HG02973 (cell line): ENCODE results near the gene MYLK.
"Not testable (repeated sequence)": the region's sequence is repeated elsewhere in the genome, so short reads cannot be mapped to it uniquely, and the experiment has no call there.

ENCODE experiments used
- ATAC-seq: cut with Tn5 transposase; IDR thresholded peaks from one replicate; pipeline ENCODE4 v1.9.1; 2021; ENCODE audit warnings: moderate library complexity; ENCODE audit not compliant: unreplicated experiment

Gene MYLK

DNA sequence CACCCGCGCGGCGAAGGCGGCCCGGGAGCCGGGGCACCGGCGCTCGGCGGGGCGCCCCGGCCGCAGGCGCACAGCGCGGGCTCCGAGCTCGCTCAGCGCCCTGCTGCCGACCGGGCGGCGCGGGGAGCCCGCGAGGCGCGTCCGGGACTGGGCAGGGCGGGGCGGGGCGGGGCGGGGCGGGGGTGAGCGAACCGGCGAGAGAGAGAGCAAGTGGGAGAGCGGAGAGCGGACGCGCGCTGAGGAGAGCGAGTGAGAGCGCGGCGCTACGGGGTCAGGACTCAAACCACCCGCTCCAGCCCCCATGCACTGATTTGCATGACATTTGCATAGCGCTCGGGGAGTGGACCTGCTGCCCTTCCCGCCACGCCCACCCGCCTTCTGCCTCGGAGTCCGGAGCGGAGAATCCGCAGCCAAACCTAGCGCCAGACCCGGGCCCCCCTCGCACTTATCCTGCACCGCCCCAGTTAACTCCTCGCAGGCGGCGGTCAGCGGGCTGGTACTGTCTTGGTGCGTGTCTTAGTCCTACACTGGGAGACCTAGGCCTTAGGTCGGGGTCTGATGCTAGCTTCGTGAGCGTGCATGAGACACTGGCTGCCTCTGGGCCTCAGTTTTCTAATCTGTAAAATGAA is at the start of gene MYLK:
Gene MYLK (minus strand): TSS at position 130 of the 629 bp plus-strand sequence. CDS start 90,491 bp downstream, outside the sequence.
- ATAC-seq = no peak

DNA sequence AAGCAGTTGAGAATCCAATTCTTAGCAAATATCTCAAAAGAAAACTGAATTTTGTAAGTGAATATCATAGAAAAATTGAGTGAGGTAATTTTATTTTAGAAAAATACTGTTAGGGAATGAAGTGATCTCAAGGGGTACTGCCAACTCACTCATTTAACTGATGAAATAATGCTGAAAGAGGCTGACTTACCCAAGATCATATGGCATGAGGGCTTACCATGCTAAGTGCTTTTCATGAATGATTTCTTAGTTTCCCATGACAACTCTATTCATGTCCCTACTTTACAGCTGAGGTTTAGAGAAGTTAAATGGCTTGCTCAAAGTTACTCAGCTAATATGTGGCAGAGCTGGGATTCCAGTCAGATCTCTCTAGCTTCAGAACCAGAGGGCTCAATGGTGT is 46.3 kb upstream of the MYLK start:
- no peak for ATAC-seq

GRCh38 chr3:123929325-123929724 is 45.2 kb upstream of the MYLK start:
- ATAC-seq = no peak

GRCh38 chr3:123926396-123926795 is 42.3 kb upstream of the MYLK start:
- ATAC-seq = no peak

GRCh38 chr3:123920868-123921267 is 36.7 kb upstream of the MYLK start:
- no peak for ATAC-seq

- no peak for ATAC-seq
Observed at GRCh38 chr3:123920383-123920782, 36.3 kb upstream of the MYLK start.

GRCh38 chr3:123919353-123919752 is 35.2 kb upstream of the MYLK start:
- no peak for ATAC-seq

DNA sequence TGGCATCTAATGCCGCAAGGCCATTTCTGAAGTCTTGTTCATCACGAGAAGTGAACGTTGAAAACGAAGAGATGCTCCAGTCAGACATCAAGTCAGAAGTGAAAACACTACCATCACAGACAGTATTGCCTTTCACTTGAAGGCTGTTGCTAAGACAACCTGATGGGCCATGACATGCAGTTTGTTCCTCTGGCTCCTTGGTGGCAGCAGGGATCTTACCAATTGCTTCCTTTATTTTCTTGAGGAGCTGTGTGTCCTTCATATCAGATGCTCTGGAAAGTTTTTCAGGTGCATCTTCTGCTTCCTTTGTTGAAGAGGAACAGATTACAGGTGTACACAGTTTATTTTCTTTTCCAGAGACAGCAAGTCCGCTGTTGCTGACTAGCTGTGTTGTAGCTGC is 30.7 kb upstream of the MYLK start:
- no peak for ATAC-seq

DNA sequence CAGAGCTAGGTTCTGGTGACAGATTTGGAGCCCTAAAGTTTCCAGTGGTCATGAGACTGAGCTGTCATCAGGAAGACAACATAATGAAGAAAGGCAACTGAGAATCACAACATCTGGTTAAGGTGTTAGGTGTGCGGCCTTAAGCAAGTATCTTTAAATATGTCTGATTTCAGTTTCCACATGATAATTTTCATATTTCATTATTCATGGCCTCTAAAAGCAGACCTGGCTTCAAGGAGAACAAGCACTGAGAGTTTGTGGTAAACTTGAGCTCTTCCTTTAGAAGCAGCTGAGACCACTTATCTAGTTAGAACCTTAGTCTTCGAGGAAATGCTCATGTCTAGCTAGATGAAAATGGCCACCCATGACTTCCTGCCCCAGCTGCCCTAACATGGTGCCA is 25.7 kb upstream of the MYLK start:
- ATAC-seq = peak; percentile 73

DNA sequence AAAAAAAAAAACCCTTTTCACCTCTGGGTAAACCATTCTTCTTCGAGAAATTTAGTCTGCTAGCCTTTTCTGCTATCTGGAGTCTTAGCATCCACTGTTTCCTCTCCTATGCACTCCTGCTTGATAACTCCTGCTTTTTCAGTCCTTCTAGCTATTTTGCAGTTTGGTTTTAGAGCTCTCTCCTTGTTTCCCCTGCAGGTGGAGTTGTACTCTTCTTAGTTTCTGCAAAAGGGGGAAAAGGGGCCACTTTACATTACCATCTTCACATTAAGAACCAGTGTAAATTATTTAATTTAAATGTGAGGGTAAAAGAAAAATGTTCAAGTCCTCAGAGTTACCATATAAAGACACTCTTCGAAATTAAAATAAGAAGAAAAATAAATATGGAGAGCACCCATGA is 23.6 kb upstream of the MYLK start:
- no peak for ATAC-seq

GRCh38 chr3:123899300-123899865 is 15.3 kb upstream of the MYLK start:
- no peak for ATAC-seq

DNA sequence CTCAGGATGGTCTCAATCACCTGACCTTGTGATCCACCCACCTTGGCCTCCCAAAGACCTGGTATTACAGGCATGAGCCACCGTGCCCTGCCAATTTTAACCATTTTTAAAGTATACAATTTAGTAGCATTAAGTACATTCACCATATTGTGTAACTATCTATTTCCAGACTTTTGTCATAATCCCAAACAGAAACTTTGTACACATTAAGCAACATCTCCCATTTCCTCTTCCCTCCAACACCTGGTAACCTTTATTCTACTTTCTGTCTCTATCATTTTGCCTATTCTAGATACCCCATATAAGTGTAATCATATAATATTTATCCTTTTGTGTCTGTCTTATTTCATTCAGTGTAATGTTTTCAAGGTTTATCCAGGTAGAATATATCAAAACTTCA is 8.9 kb upstream of the MYLK start:
- ATAC-seq = no peak

DNA sequence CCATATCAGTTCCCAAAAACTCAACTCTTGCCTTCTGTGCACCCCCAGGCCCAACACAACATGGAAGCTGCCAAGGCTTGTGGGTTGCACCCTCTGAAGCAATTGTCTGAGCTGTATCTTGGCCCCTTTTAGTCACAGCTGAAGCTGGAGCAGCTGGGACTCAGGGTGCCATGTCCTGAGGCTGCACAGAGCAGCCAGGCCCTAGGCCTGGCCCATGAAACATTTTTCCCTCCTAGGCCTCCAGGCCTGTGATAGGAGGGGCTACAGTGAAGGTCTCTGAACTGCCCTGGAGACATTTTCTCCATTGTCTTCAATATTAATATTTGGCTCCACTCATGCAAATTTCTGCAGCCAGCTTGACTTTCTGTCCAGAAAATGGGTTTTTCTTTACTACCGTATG is 8.1 kb upstream of the MYLK start:
- no peak for ATAC-seq

DNA sequence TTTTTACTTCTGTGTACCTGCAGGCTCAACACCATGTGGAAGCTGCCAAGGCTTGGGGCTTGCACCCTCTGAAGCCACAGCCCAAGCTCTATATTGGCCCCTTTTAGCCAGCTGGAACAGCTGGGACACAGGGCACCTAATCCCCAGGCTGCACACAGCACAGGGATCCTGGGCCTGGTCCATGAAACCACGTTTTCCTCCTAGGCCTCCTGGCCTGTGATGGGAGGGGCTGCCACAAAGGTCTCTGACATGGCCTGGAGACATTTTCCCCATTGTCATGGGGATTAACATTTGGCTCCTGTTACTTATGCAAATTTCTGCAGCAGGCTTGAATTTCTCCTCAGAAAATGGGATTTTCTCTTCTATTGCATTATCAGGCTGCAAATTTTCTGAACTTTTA is 6.9 kb upstream of the MYLK start:
- ATAC-seq = not testable (repeated sequence)

GRCh38 chr3:123890162-123890561 is 6.0 kb upstream of the MYLK start:
- ATAC-seq = not testable (repeated sequence)

DNA sequence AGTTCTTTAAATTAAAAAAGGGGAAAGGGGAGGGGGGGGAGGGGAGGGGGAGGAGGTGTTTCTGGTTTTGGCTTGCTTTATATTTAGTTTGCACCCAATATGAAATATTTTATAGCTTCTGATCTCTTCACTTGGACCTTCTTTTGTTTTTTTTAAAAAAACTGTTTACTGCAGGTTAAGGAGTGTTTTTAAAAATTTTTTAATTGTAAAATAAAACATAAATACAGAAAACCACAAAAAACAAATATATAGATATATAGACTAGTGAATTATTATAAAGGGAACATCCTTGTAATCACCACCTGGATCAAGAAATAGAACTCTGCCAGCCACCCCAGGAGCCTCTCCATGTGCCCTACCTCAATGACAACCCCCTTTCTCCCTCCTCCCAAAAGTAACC is 861 bp upstream of the MYLK start:
- no peak for ATAC-seq

- ATAC-seq = no peak
Observed at GRCh38 chr3:123883701-123884202, 380 bp downstream of the MYLK start.

- no peak for ATAC-seq
Observed at GRCh38 chr3:123883111-123883510, 1.0 kb downstream of the MYLK start.

DNA sequence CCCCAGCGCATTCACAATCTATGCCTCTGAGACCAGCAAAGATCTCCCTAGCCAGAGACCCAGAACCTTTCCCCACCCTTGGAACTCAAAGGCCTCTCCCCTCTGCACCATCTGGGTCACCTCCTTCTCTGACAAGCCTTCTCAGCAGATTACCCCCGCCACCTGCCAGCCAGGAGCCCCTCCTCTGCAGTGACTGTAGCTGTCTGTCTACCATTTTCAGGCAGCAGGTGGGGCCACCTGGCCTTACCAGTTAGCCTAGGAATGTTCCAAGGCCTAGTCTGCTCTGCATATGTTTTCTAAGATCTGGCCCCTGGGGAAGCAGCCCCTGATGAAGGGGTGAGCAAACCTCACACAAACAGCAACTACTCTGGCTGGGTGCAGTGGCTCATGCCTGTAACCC is 2.4 kb downstream of the MYLK start:
- ATAC-seq = no peak

GRCh38 chr3:123880998-123881561 is 3.1 kb downstream of the MYLK start:
- ATAC-seq = no peak

GRCh38 chr3:123878807-123879206 is 5.3 kb downstream of the MYLK start:
- ATAC-seq = no peak

DNA sequence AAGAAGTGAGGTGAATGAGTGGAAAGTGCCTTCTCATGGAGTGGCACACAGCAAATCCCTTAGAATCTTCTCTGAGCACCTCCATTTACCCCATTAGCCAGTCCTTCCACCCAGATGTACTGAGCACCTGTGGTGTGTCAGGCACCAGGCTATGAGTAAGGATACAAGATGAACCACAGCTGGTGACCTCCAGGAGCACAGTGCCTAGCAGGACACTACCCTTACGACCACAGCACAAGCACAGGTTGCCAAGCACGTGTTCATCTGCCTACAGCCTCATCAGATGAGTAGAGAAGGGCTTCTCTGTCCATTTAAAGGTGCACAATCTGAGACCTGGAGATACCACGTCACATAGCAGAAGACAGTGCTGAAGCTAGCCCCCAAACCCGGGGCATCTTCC is 6.2 kb downstream of the MYLK start:
- no peak for ATAC-seq

- ATAC-seq = no peak
Observed at GRCh38 chr3:123877466-123877865, 6.7 kb downstream of the MYLK start.
